Neural crest cell (in vitro differentiated cells): ENCODE results near the gene GJD3. TPM values are rescaled to one million over a fixed set of nuclear protein-coding genes. Genes with fewer than 3 reads are reported as not detected.
"Not testable (repeated sequence)": the region's sequence is repeated elsewhere in the genome, so short reads cannot be mapped to it uniquely, and the experiment has no call there.

Experiments used
- DNase-seq: peaks from one replicate; pipeline ENCODE4 v3.0.0; 2021; ENCODE audit warnings: low read depth, mixed read lengths, low spot score
- H3K27ac Mint-ChIP-seq: one replicate; pipeline ENCODE4 v1.8.0; 2021; ENCODE audit warnings: mild to moderate bottlenecking, mixed read lengths; ENCODE audit not compliant: unreplicated experiment
- H3K27me3 Mint-ChIP-seq: 2 replicates; pipeline ENCODE4 v1.8.0; 2021; ENCODE audit warnings: low read depth, mild to moderate bottlenecking, mixed read lengths
- H3K36me3 Mint-ChIP-seq: 2 replicates; pipeline ENCODE4 v1.8.0; 2021; ENCODE audit warnings: low read depth, mild to moderate bottlenecking, mixed read lengths
- H3K4me1 Mint-ChIP-seq: 2 replicates; pipeline ENCODE4 v1.8.0; 2021; ENCODE audit warnings: mixed read lengths
- H3K4me3 Mint-ChIP-seq: one replicate; pipeline ENCODE4 v1.8.0; 2021; ENCODE audit warnings: mild to moderate bottlenecking, mixed read lengths
- H3K9me3 Mint-ChIP-seq: 2 replicates; pipeline ENCODE4 v1.8.0; 2021; ENCODE audit warnings: mixed read lengths
- CTCF ChIP-seq: fragments of 200-600 bp; sonication (generic); conservative IDR thresholded peaks from 2 replicates; pipeline ENCODE4 v1.5.0; 2021; ENCODE audit warnings: antibody characterized with exemption, mild to moderate bottlenecking
- total RNA-seq: library from RNA; stranded (reverse); gene quantifications from 2 replicates; pipeline ENCODE4 v1.2.1, GENCODE V29; 2021

Gene GJD3
- total RNA-seq, 1 donor from 2014 or later: not detected

- H3K36me3 Mint-ChIP-seq: no peaks in the 10 kb centered on the region
- no peak overlapping the region for H3K27ac Mint-ChIP-seq
- no peaks in the 10 kb centered on the region for H3K27me3 Mint-ChIP-seq
- DNase-seq: no peak
- H3K4me3 Mint-ChIP-seq: no peak overlapping the region
- no peak for TF ChIP-seq CTCF
- peaks cover 9% of the 10 kb centered on the region for H3K4me1 Mint-ChIP-seq
- H3K9me3 Mint-ChIP-seq: peaks cover 3% of the 10 kb centered on the region
These were observed 14.4 kb upstream of the GJD3 start for GRCh38 chr17:40378966-40379365.

- H3K27ac Mint-ChIP-seq: no peak overlapping the region
- H3K9me3 Mint-ChIP-seq: peaks cover 13% of the 10 kb centered on the region
- H3K4me1 Mint-ChIP-seq: peaks cover 14% of the 10 kb centered on the region
- DNase-seq: no peak
- no peaks in the 10 kb centered on the region for H3K27me3 Mint-ChIP-seq
- TF ChIP-seq CTCF: no peak
- H3K4me3 Mint-ChIP-seq: no peak overlapping the region
- no peaks in the 10 kb centered on the region for H3K36me3 Mint-ChIP-seq
These were observed 13.3 kb upstream of the GJD3 start for GRCh38 chr17:40377832-40378231.

GRCh38 chr17:40376541-40376940 lies 12.0 kb upstream of the GJD3 start:
- not testable (repeated sequence) for H3K36me3 Mint-ChIP-seq, H3K4me3 Mint-ChIP-seq, H3K27ac Mint-ChIP-seq, DNase-seq, H3K27me3 Mint-ChIP-seq
- H3K4me1 Mint-ChIP-seq: peaks cover 14% of the 10 kb centered on the region
- H3K9me3 Mint-ChIP-seq: peaks cover 13% of the 10 kb centered on the region

GRCh38 chr17:40375786-40376185 lies 11.2 kb upstream of the GJD3 start:
- Mint-ChIP-seq H3K9me3 (peaks cover 15% of the 10 kb centered on the region), H3K4me1 (peaks cover 14% of the 10 kb centered on the region)
- not testable (repeated sequence) for H3K36me3 Mint-ChIP-seq, DNase-seq, H3K27ac Mint-ChIP-seq, H3K4me3 Mint-ChIP-seq, H3K27me3 Mint-ChIP-seq

GRCh38 chr17:40374821-40375498 lies 10.4 kb upstream of the GJD3 start:
- no peaks in the 10 kb centered on the region for H3K36me3 Mint-ChIP-seq
- H3K9me3 Mint-ChIP-seq: peaks cover 15% of the 10 kb centered on the region
- no peaks in the 10 kb centered on the region for H3K27me3 Mint-ChIP-seq
- no peak for DNase-seq
- H3K27ac Mint-ChIP-seq: no peak overlapping the region
- no peak overlapping the region for H3K4me3 Mint-ChIP-seq
- peaks cover 14% of the 10 kb centered on the region for H3K4me1 Mint-ChIP-seq
- TF ChIP-seq CTCF: no peak

- H3K27ac Mint-ChIP-seq: no peak overlapping the region
- peaks cover 15% of the 10 kb centered on the region for H3K9me3 Mint-ChIP-seq
- H3K4me3 Mint-ChIP-seq: no peak overlapping the region
- no peak for DNase-seq
- peaks cover 14% of the 10 kb centered on the region for H3K4me1 Mint-ChIP-seq
- H3K27me3 Mint-ChIP-seq: no peaks in the 10 kb centered on the region
- no peaks in the 10 kb centered on the region for H3K36me3 Mint-ChIP-seq
- TF ChIP-seq CTCF: no peak
These were observed 9.5 kb upstream of the GJD3 start for GRCh38 chr17:40373999-40374398.
